ENCODE data around the gene ITGA11.

Gene ITGA11

GRCh38 chr15:68278595-68279405, 153.2 kb downstream of the ITGA11 start:
- H3K4me3 ChIP-seq (ENCODE audit: low read length) = peak overlapping the region; percentile 83
- no peak for TF ChIP-seq CTCF (IDR thresholded peaks at IDR 0.05; ENCODE audit: insufficient read depth, low read depth, low read length, missing control alignments)
- peak; percentile 52 for DNase-seq (ENCODE audit: low read depth)

- H3K4me3 ChIP-seq (ENCODE audit: low read length) = peak overlapping the region; percentile 83
- DNase-seq (ENCODE audit: low read depth) = peak; percentile 61
- no peak for TF ChIP-seq CTCF (IDR thresholded peaks at IDR 0.05; ENCODE audit: insufficient read depth, low read depth, low read length, missing control alignments)
These were observed 153.7 kb downstream of the ITGA11 start for GRCh38 chr15:68278345-68278594.

GRCh38 chr15:68277603-68278344, 154.2 kb downstream of the ITGA11 start, which contains the start of gene FEM1B:
TSS of gene FEM1B (plus strand) at chr15:68277745. CDS start at chr15:68278418, 673 bp downstream.
- peak; percentile 94 for DNase-seq (ENCODE audit: low read depth)
- TF ChIP-seq CTCF (IDR thresholded peaks at IDR 0.05; ENCODE audit: insufficient read depth, low read depth, low read length, missing control alignments) = no peak
- H3K4me3 ChIP-seq (ENCODE audit: low read length) = peak within 1 kb of the TSS; percentile 83

GRCh38 chr15:68277131-68277602, 154.8 kb downstream of the ITGA11 start:
- peak; percentile 44 for DNase-seq (ENCODE audit: low read depth)
- peak overlapping the region; percentile 83 for H3K4me3 ChIP-seq (ENCODE audit: low read length)
- no peak for TF ChIP-seq CTCF (IDR thresholded peaks at IDR 0.05; ENCODE audit: insufficient read depth, low read depth, low read length, missing control alignments)

GRCh38 chr15:68276668-68277067, 155.3 kb downstream of the ITGA11 start:
- H3K4me3 ChIP-seq (ENCODE audit: low read length) = peak overlapping the region; percentile 83
- TF ChIP-seq CTCF (IDR thresholded peaks at IDR 0.05; ENCODE audit: insufficient read depth, low read depth, low read length, missing control alignments) = no peak
- no peak for DNase-seq (ENCODE audit: low read depth)

- H3K4me3 ChIP-seq (ENCODE audit: low read length) = no peak overlapping the region
- DNase-seq (ENCODE audit: low read depth) = peak; percentile 92
- TF ChIP-seq CTCF (IDR thresholded peaks at IDR 0.05; ENCODE audit: insufficient read depth, low read depth, low read length, missing control alignments) = no peak
These were observed 156.7 kb downstream of the ITGA11 start for GRCh38 chr15:68275165-68275746.

Measured in epithelial cell of esophagus (primary cell).